HCT116 (cell line): ENCODE data around the gene RXFP3.
"Not testable (repeated sequence)": the region's sequence is repeated elsewhere in the genome, so short reads cannot be mapped to it uniquely, and the experiment has no call there.

Experiments
- CTCF ChIP-seq, 3 experiments: fragments of 200-600 bp in 1 of 3; sonication (generic) in 1 of 3; IDR thresholded peaks in 2 of 3; conservative IDR thresholded peaks in 1 of 3; 2 replicates each; pipeline ENCODE4 v1.5.1; 2012 to 2017; ENCODE audit warnings: low read depth in 2 of 3, low read length in 2 of 3, antibody characterized with exemption in 1 of 3, borderline replicate concordance in 1 of 3, control low read depth in 1 of 3, mild to moderate bottlenecking in 1 of 3, mixed read lengths in 1 of 3, mixed run types in 1 of 3, moderate library complexity in 1 of 3; ENCODE audit not compliant: insufficient read depth in 1 of 3
- EZH2 ChIP-seq: fragments of 200-600 bp; sonication (generic); IDR thresholded peaks from 2 replicates; pipeline ENCODE4 v1.6.1; 2017; ENCODE audit warnings: antibody characterized with exemption, mixed run types
- FOSL1 ChIP-seq: IDR thresholded peaks from 2 replicates; pipeline ENCODE4 v1.6.1; 2012; ENCODE audit warnings: low read depth
- MAX ChIP-seq: IDR thresholded peaks from 2 replicates; pipeline ENCODE4 v1.6.1; 2012
- POLR2A ChIP-seq: IDR thresholded peaks from 2 replicates; pipeline ENCODE4 v1.7.0; 2011; ENCODE audit warnings: borderline replicate concordance; ENCODE audit not compliant: insufficient read depth, insufficient read length; ENCODE audit errors: extremely low read depth
- POLR2AphosphoS5 ChIP-seq: IDR thresholded peaks from 2 replicates; pipeline ENCODE4 v1.6.1; 2011; ENCODE audit warnings: mild to moderate bottlenecking, low read depth, low read length, moderate library complexity
- REST ChIP-seq: IDR thresholded peaks from 2 replicates; pipeline ENCODE4 v1.6.1; 2012; ENCODE audit warnings: low read depth
- SRF ChIP-seq: IDR thresholded peaks from 2 replicates; pipeline ENCODE4 v1.6.1; 2012; ENCODE audit warnings: low read depth
- ZFX ChIP-seq: fragments of 450-650 bp; IDR thresholded peaks from 2 replicates; pipeline ENCODE4 v1.6.1; 2017

GRCh38 chr5:33906248-33906647 lies 29.9 kb upstream of the RXFP3 start:
- TF ChIP-seq FOSL1; CTCF (IDR thresholded peaks at IDR 0.05 in 2 of 3, conservative IDR thresholded peaks at IDR 0.05 in 1 of 3; ENCODE audit: borderline replicate concordance in 1 of 3, insufficient read depth in 1 of 3, low read depth in 2 of 3, low read length in 2 of 3); POLR2AphosphoS5; EZH2; MAX; SRF; POLR2A; ZFX; REST: not testable (repeated sequence)
